ENCODE measurements around the gene SMAD4.
"Not testable (repeated sequence)": the region's sequence is repeated elsewhere in the genome, so short reads cannot be mapped to it uniquely, and the experiment has no call there.

SMAD4 gene

GRCh38 chr18:50987261-50987660 is 42.8 kb upstream of the SMAD4 start:
- peak; percentile 11 to 32 for TF ChIP-seq CTCF (IDR thresholded peaks at IDR 0.05)
- Histone ChIP-seq H3K36me3 (no peaks in the 10 kb centered on the region), H3K4me1 (peaks cover 0 to 35% (median 22%) of the 10 kb centered on the region in 4 donors), H3K27me3 (no peaks in the 10 kb centered on the region), H3K9me3 (no peaks in the 10 kb centered on the region), H3K4me3 (no peak overlapping the region), H3K27ac (peak overlapping the region; percentile 61 to 65)
- no peak for DNase-seq
- intact Hi-C loops (cut with DNase I; ENCODE audit: low total_unique reads), result no loop called here

GRCh38 chr18:50989711-50990110 is 40.3 kb upstream of the SMAD4 start:
- Histone ChIP-seq H3K27me3 (no peaks in the 10 kb centered on the region), H3K4me3 (no peak overlapping the region), H3K9me3 (no peaks in the 10 kb centered on the region), H3K4me1 (peaks cover 0 to 28% (median 20%) of the 10 kb centered on the region in 4 donors), H3K36me3 (no peaks in the 10 kb centered on the region), H3K27ac (no peak overlapping the region)
- no peak for DNase-seq
- no peak for TF ChIP-seq CTCF (IDR thresholded peaks at IDR 0.05)
- intact Hi-C loops (cut with DNase I; ENCODE audit: low total_unique reads), result no loop called here

GRCh38 chr18:50992351-50992762 is 37.7 kb upstream of the SMAD4 start:
- TF ChIP-seq CTCF (IDR thresholded peaks at IDR 0.05), result no peak
- Histone ChIP-seq H3K27me3 (no peaks in the 10 kb centered on the region), H3K9me3 (no peaks in the 10 kb centered on the region), H3K36me3 (no peaks in the 10 kb centered on the region), H3K4me3 (no peak overlapping the region), H3K4me1 (peaks cover 0 to 7% (median 5%) of the 10 kb centered on the region in 4 donors), H3K27ac (no peak overlapping the region)
- DNase-seq, result no peak
- intact Hi-C loops (cut with DNase I; ENCODE audit: low total_unique reads), result no loop called here

GRCh38 chr18:50994031-50994430 is 36.0 kb upstream of the SMAD4 start:
- H3K9me3 ChIP-seq, result no peaks in the 10 kb centered on the region
- H3K36me3 ChIP-seq, result no peaks in the 10 kb centered on the region
- TF ChIP-seq CTCF (IDR thresholded peaks at IDR 0.05), result no peak
- H3K4me1 ChIP-seq, result no peaks in the 10 kb centered on the region
- DNase-seq, result no peak
- no peaks in the 10 kb centered on the region for H3K27me3 ChIP-seq
- no peak overlapping the region for H3K27ac ChIP-seq
- H3K4me3 ChIP-seq, result no peak overlapping the region
- intact Hi-C loops (cut with DNase I; ENCODE audit: low total_unique reads), result no loop called here

- intact Hi-C loops (cut with DNase I; ENCODE audit: low total_unique reads), result not testable (repeated sequence)
These were observed 26.8 kb upstream of the SMAD4 start for GRCh38 chr18:51003174-51003573.

GRCh38 chr18:51006061-51006818 is 23.8 kb upstream of the SMAD4 start:
- Histone ChIP-seq H3K36me3 (no peaks in the 10 kb centered on the region), H3K27ac (no peak overlapping the region), H3K4me3 (no peak overlapping the region), H3K9me3 (no peaks in the 10 kb centered on the region), H3K4me1 (no peaks in the 10 kb centered on the region), H3K27me3 (no peaks in the 10 kb centered on the region)
- no peak for DNase-seq
- no peak for TF ChIP-seq CTCF (IDR thresholded peaks at IDR 0.05)
- intact Hi-C loops (cut with DNase I; ENCODE audit: low total_unique reads), result no loop called here

More at GRCh38 chr18:51003174-51003573, 26.8 kb upstream of the SMAD4 start:
- H3K27me3 ChIP-seq, H3K9me3 ChIP-seq, DNase-seq, H3K27ac ChIP-seq, H3K4me3 ChIP-seq, H3K36me3 ChIP-seq, H3K4me1 ChIP-seq: not testable (repeated sequence)

Measured in tibial artery (tissue), 4 donors.